Measurements from ENCODE around the gene CRYGD. TPM values are rescaled to one million over a fixed set of nuclear protein-coding genes. Genes with fewer than 3 reads are reported as not detected.
A peak's percentile ranks its signal among the peaks of the same experiment; 100 is the strongest.
"Not testable (repeated sequence)": the region's sequence is repeated elsewhere in the genome, so short reads cannot be mapped to it uniquely, and the experiment has no call there.

Gene CRYGD
- total RNA-seq (not detected), polyA plus RNA-seq (ENCODE audit: insufficient read depth, low read depth, low replicate concordance) (2.5 TPM)
- long read RNA-seq, donor 1 = 0 reads
- long read RNA-seq, donor 2 = 0 reads

DNA sequence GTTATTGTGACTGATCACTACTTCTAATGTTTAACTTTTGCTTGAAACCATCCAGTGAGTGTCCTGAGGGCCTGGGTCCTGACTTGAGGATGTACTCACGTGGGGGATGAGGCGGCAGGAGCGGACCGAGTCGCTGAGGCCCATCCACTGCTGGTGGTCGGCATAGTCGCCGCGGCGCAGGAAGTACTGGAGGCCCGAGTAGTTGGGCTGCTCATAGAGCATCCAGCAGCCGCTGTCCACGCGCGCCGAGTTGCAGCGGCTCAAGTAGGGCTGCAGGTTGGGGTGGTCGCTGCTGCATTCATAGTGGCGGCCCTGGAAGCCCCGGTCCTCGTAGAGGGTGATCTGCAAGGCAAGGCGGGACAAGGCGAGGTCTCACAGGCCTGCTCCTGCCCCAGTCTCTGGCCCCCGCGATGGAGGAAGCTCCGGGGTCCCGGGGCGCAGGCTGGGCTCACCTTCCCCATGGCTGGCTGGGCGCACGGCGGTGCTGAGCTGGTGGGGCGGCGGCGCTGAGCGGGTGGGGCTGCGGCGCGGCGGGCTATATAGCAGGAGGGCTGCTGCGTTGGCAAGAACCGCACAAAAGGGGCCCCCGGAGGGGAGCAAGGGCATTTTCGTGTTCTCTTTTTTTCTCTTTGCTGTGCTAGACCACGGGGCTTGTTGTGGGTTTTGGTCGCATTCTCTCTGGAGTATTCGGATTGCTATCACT lies at the start of gene CRYGD:
CRYGD (minus strand) TSS at position 512 of the 703 bp plus-strand sequence; CDS start at position 461, 51 bp downstream.
- DNase-seq; H3K27ac ChIP-seq; intact Hi-C loops (cut with DNase I; ENCODE audit: low total_unique reads); H3K9me3 ChIP-seq; H3K4me1 ChIP-seq; H3K27me3 ChIP-seq; H3K36me3 ChIP-seq (ENCODE audit: low read depth, missing control alignments): not testable (repeated sequence)
- peak within 1 kb of the TSS; percentile 33 to 49 for H3K4me3 ChIP-seq
- WGBS, 2 donors = 8 to 11% methylated on average over 22 to 46 of the region's 46 CpGs

DNA sequence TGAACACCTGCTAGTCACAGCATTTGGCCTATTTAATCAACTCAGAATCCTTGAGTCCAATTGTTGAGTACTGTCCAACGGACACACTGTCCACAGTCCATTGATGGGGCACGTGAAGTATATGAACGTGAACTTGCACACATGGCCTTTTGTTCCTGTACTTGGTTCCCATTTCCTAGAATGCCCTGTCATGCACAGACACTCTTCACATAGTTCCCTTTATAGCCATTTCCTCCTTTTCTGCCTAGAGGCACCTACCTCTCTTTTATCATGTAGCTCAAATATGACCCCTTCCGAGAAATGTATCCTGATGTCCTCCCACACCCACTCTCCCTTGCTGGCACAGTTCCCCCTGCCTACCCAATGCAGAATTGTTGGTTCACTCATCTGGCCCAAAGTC lies 47.8 kb upstream of the CRYGD start:
- no peaks in the 10 kb centered on the region for H3K4me1 ChIP-seq
- no peak overlapping the region for H3K4me3 ChIP-seq
- H3K9me3 ChIP-seq = no peaks in the 10 kb centered on the region
- TF ChIP-seq POLR2A (IDR thresholded peaks at IDR 0.05) = no peak
- TF ChIP-seq, protein P1, sequence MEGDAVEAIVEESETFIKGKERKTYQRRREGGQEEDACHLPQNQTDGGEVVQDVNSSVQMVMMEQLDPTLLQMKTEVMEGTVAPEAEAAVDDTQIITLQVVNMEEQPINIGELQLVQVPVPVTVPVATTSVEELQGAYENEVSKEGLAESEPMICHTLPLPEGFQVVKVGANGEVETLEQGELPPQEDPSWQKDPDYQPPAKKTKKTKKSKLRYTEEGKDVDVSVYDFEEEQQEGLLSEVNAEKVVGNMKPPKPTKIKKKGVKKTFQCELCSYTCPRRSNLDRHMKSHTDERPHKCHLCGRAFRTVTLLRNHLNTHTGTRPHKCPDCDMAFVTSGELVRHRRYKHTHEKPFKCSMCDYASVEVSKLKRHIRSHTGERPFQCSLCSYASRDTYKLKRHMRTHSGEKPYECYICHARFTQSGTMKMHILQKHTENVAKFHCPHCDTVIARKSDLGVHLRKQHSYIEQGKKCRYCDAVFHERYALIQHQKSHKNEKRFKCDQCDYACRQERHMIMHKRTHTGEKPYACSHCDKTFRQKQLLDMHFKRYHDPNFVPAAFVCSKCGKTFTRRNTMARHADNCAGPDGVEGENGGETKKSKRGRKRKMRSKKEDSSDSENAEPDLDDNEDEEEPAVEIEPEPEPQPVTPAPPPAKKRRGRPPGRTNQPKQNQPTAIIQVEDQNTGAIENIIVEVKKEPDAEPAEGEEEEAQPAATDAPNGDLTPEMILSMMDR (IDR thresholded peaks at IDR 0.05) = no peak
- WGBS, 2 donors = 80 to 81% methylated on average over 4 of the region's 4 CpGs
- H3K27ac ChIP-seq = no peak overlapping the region
- no peak for DNase-seq
- H3K36me3 ChIP-seq (ENCODE audit: low read depth, missing control alignments) = no peaks in the 10 kb centered on the region
- intact Hi-C loops (cut with DNase I; ENCODE audit: low total_unique reads) = no loop called here
- H3K27me3 ChIP-seq = no peaks in the 10 kb centered on the region

DNA sequence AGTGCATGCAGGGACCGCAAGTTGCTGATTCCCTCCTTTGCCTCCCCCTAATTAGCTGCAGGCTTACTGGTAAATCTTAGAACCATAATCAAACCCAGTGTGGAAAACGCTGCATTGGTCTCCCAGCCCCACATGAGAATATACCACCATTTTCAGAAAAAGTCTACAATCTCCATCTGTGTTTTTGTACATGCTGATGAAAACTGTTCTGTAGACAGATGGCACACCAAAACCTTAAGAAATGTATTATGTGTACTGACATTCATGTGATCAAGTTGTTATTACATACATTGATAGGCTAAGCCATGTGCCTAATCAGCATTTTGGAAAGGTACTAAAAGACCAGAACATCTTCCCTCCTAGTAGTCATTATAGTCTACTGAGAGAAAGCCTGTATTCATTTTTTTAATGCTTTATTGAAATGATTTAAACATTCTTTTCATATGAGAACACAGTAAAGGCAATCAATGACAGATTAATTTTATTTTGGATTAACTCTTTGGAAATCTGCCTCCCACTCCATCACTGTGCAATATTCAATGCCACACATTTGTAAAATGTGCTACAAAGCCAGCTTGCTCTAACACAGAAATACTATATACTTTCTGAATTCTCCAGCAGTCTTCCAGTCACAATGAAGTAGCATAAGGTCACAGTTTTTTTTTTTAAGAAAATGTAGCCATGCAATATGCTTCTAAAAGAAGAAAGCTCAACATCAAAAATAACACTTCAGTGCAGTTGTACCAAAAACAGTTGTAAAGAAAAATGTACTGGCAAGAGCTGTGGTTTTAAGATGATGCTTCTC lies 40.8 kb upstream of the CRYGD start:
- no peaks in the 10 kb centered on the region for H3K4me1 ChIP-seq
- H3K4me3 ChIP-seq = no peak overlapping the region
- intact Hi-C loops (cut with DNase I; ENCODE audit: low total_unique reads) = no loop called here
- H3K27me3 ChIP-seq = no peaks in the 10 kb centered on the region
- TF ChIP-seq POLR2A (IDR thresholded peaks at IDR 0.05) = no peak
- TF ChIP-seq, protein P1 (IDR thresholded peaks at IDR 0.05) = no peak
- no peaks in the 10 kb centered on the region for H3K36me3 ChIP-seq (ENCODE audit: low read depth, missing control alignments)
- 76 to 88% methylated on average over 2 of the region's 2 CpGs for WGBS, 2 donors
- no peaks in the 10 kb centered on the region for H3K9me3 ChIP-seq
- DNase-seq = no peak
- H3K27ac ChIP-seq = no peak overlapping the region

DNA sequence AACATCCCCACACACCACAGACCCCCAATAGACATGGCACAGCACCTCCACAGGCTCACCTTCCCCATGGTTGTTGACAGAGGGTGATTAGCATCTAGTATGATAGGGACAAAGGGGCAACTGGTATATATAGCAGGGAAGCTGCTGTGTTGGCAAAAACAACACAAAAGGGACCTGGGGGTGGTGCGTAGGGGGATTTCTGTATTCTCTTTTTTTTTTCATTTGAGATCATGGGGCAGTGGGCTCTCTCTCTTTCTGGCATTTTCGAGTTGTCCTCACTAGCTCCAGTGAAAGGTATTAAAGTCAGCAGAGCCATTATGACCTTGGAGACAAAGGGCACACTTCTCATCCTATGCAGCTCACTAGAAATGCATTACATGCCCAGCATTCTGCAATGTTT lies 39.2 kb upstream of the CRYGD start, which contains the start of gene CRYGA:
CRYGA (minus strand) TSS at position 101 of the 400 bp plus-strand sequence; CDS start at position 68, 33 bp downstream.
- 81 to 86% methylated on average over 2 of the region's 2 CpGs for WGBS, 2 donors
- H3K27ac ChIP-seq = no peak within 1 kb of the TSS
- TF ChIP-seq, protein P1 (IDR thresholded peaks at IDR 0.05) = no peak
- no peak for TF ChIP-seq POLR2A (IDR thresholded peaks at IDR 0.05)
- no peak for DNase-seq
- H3K36me3 ChIP-seq (ENCODE audit: low read depth, missing control alignments) = no peaks in the 10 kb centered on the region
- no peaks in the 10 kb centered on the region for H3K9me3 ChIP-seq
- no peaks in the 10 kb centered on the region for H3K4me1 ChIP-seq
- no peak within 1 kb of the TSS for H3K4me3 ChIP-seq
- intact Hi-C loops (cut with DNase I; ENCODE audit: low total_unique reads) = no loop called here
- no peaks in the 10 kb centered on the region for H3K27me3 ChIP-seq

DNA sequence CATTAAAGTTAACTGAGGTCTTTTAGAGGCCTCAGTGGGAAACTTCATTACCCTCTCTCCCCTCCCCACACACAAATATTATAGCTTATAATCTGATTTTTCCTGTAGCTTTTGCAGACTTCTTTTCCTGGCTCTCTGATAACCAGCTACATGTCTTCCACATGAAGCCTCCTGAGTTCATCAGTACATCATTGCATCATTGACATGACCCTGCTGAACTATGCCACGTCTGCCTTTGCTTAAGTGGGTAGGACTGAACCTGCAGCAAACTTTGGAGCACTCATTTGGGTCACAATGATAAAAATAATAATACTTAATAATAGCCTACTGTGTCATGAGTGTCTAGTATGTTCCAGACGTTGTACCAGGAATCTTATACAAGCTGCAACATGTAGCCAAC lies 32.1 kb upstream of the CRYGD start:
- intact Hi-C loops (cut with DNase I; ENCODE audit: low total_unique reads) = no loop called here
- no peak overlapping the region for H3K4me3 ChIP-seq
- H3K36me3 ChIP-seq (ENCODE audit: low read depth, missing control alignments) = no peaks in the 10 kb centered on the region
- H3K9me3 ChIP-seq = no peaks in the 10 kb centered on the region
- H3K27ac ChIP-seq = no peak overlapping the region
- H3K27me3 ChIP-seq = no peaks in the 10 kb centered on the region
- TF ChIP-seq, protein P1 (IDR thresholded peaks at IDR 0.05) = no peak
- no peak for TF ChIP-seq POLR2A (IDR thresholded peaks at IDR 0.05)
- no peaks in the 10 kb centered on the region for H3K4me1 ChIP-seq
- 67 to 80% methylated on average over 2 of the region's 2 CpGs for WGBS, 2 donors
- DNase-seq = no peak

Measured in testis (tissue), 5 donors.